OCI-LY3 (cell line): ENCODE data around the gene HCST.

Experiments
- EZH2phosphoT487 ChIP-seq: fragments of 200-600 bp; shearing (Covaris generic); IDR thresholded peaks from 2 replicates; pipeline ENCODE4 v1.6.1; 2018; ENCODE audit warnings: antibody characterized with exemption, mixed run types, low read depth
- TF ChIP-seq, protein P1 (sequence below): fragments of 200-600, 300-600 bp; sonication (generic); IDR thresholded peaks from 2 replicates; pipeline ENCODE4 v1.5.1; 2014; ENCODE audit warnings: antibody characterized with exemption, low read length, low read depth

DNA sequence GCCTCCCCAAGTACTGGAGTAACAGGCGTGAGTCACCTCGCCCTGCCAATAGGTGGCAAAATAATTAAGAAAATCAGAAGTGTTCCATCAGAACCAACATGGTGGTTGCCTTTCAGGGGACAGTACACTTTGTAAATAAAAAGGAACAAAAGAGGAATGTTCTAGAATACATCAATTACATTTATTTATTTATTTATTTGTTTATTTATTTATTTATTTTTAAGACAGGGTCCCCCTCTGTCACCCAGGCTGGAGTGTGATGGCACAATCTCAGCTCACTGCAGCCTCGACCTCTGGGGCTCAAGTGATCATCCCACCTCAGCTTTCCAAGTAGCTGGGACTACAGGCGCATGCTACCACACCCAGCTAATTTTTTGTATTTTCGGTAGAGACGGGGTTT is 18.7 kb downstream of the HCST start:
- TF ChIP-seq, protein P1, sequence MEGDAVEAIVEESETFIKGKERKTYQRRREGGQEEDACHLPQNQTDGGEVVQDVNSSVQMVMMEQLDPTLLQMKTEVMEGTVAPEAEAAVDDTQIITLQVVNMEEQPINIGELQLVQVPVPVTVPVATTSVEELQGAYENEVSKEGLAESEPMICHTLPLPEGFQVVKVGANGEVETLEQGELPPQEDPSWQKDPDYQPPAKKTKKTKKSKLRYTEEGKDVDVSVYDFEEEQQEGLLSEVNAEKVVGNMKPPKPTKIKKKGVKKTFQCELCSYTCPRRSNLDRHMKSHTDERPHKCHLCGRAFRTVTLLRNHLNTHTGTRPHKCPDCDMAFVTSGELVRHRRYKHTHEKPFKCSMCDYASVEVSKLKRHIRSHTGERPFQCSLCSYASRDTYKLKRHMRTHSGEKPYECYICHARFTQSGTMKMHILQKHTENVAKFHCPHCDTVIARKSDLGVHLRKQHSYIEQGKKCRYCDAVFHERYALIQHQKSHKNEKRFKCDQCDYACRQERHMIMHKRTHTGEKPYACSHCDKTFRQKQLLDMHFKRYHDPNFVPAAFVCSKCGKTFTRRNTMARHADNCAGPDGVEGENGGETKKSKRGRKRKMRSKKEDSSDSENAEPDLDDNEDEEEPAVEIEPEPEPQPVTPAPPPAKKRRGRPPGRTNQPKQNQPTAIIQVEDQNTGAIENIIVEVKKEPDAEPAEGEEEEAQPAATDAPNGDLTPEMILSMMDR = no peak
- TF ChIP-seq EZH2phosphoT487 = no peak
